Measurements from ENCODE around the gene TACC3.

TACC3 gene

DNA sequence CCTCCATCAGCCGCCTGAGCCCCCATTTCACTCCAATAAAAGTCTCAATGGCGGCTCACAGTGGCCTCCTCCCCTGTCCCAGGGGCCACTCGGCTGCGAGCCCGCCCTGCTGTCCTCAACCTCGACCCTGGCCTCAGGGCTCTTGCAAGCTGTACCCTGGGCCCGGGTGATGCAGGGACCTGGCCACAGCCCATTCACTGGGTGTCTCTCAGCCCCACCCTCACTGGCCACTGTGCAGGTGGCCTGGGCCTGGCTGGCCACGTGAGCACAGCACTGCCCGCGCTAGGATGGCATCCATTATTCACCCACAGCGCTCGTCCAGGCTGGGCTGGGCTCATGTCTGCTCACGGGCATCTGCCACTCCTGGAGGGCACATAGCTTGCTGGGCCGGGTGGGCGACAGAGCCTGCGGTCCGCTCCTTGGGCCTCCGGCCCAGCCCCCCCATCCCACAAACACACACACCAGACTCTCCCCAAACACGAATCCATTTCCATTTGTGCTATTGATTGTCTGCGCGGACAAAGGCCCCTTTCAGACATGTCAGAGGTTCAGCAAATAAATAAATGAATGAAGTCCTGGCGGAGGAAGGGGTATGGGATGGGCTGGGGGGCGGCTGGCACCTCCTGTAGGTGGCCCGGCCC is 55.3 kb downstream of the TACC3 start:
- DNase-seq (ENCODE audit: low read depth): no peak

DNA sequence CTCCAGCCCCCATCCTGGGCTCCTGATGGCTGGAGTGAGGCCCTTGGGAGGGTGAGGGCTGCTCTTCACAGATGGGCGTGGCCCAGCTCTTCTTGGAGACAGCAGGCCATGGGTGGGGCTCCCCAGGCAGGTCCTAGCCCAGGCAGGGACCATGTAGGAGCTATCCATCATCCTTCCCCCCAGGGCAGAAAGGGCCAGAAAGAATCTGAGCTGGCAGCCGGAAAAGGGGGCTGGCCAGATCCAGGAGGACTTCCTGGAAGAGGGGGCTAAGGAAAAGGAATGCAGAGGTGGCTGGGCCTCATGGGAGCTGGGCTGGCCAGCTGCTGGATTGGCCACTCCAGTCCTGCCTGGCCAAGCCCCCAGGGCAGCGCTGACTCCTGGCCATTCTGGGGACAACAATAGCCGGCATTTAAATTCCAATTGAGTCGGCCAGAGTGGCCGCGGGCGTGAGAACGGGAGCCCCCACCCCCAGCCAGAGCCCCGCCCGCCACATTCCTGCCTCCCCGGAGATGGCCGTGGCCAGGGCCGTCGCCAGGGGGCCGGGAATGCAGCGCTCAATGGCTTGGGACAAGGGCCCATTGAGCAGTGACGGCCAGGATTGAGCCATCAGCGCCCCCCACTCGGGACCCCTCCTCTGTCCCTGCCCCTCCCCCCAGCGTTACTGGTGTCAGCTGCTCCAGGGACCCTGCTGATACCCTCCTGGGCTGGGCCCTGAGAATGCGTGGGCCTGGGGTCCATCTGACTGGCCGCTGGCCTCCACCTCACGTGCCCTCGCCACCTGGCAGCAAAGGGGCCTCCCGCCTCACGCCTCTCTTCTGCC is 56.7 kb downstream of the TACC3 start:
- DNase-seq (ENCODE audit: low read depth): no peak

DNA sequence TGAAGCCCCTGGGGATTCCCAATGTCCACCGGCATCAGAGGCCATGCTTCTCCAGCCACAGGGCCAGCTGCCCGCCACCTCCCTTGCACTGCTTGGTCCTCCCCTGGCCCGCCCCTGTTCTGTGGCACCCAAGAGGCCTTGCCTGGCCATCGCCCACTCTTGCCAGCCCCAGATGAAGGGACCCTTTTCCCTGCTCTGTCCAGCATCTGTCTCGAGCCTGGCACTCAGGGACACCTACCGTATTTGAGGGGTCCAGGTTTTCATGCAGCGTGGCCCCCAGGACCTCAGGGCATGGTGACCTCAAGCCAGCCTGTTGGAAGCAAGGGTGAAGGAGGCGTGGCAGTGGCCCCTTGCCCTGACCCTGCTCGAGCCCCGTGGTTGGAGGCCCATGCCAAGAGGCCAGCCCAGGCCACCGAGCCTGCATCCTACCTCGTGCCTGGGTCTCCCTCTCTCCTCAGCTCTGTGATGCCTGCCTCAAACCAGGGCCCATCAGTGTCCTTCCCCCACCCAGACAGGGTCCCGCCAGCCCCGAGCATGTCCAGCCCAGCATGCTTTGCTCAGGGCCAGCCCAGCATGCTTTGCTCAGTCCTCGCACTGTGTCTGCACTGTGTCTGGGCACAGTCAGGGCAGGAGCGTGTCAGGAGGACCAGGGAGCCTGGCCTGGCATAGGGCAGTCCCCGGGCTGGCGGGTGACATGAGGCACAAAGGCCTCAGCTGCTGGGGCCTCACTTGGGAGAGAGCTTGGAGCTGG is 57.5 kb downstream of the TACC3 start:
- no peak for DNase-seq (ENCODE audit: low read depth)

DNA sequence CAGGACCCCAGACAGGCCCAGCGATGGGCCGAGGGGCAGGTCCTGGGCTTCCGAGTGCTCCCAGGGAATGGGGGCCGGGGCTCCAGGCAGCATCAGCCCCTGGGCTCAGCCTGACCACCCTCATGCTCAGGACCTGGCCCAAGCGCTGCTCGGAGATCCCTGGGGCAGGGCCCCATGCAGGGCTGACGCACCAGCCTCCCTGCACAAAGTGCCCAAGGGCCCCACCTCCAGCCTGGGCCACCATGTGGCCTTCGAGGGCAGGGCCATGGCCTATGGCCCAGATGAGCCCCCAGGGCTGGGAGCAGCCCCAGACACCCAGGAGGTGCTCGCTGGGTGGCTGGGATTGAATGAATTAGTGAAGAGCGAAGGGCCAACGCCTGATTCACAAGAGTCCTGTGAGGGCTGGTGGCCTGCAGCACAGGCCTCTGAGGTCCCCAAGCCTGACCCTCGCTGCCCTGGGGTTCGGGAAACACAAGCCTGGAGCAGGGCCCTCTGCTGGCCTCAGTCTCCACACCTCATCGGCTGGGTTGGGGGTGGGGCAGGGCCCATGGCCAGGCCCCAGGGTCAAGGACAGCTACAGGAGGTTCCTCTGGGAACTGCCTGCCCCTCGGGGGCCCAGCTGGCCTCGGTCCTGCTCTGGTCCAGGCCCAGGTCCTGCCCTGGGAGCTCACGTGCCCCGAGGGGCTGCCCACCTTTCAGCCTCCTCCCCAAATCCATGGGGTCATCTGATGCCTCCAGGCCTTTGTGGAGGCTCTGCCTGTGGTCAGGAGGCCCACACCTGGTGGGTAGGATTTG is 58.5 kb downstream of the TACC3 start:
- DNase-seq (ENCODE audit: low read depth): no peak

DNA sequence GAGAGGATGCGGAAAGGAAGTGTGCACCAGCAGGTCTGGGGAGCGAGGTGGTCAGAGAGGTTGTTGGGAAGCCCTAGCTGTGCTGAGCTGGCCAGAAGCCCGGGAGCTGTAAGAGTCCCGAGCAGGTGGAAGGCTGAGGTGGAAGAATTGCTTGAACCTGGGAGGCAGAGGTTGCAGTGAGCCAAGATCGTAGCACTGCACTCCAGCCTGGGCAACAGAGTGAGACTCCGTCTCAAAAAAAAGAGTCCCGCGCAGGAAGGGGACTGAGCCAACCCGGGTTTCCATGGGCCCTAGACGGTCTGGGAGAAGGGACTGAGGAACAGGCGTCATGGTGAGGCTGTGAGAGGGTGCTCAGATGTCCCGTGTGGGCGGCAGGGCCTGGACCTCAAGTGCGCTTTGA is 59.1 kb downstream of the TACC3 start:
- DNase-seq (ENCODE audit: low read depth): no peak

DNA sequence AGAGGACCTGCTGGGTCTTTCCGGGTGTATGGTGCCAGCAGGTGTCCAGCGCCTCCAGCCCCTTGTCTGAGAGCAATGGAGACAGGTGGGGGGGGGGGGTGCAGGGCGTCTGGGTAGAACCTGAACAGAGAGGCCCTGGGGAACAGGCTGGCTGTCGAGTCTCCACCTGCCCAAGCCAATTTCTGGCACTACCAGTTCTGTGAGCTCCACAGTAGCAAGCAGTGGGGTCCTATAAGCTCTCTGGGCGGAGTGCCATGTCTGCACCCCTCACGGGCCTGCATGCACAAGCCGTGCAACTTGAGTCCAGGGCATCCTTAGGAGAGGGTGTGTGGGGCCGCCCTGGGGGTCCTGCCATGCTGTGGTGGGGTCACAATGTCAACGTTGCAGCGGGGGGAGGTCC is 61.7 kb downstream of the TACC3 start:
- DNase-seq (ENCODE audit: low read depth): no peak

DNA sequence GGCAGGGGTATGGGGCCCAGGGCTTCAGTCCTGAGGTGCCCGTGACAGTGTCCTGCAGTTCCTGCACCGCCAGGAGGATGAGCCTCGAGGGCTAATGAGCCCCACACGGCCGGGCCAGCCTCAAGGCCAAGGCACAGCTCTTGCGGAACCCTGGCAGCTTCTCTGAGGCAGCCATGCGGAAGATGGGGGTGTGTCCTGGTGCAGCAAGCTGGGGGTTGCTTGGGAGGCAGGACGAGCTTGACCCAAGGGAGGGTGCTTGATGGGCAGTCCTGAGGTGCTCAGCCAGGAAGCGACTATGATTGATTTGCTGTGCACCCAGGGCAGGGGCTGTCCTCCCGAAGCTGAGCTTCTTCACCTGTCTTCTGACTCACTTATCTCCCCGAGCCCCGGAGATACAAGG is 62.6 kb downstream of the TACC3 start:
- no peak for DNase-seq (ENCODE audit: low read depth)

DNA sequence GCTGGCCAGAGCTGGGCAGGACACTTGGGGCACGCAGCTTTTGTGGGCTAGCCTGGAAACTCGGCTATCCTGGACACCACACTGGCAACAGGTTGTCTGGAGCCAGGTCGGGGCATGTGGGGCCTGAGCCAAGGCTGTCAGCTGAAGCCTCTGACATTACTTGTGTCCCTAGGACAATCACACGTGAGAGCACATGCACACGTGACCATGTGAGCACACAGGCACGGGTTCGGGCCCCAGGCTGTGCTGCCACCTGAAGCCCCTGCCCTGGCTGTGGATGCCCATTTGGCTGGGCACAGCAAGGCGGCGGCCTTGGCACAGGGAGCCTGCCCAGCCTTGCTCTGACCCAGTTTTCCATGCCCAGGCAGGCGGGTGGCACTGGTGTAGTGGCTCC is 63.1 kb downstream of the TACC3 start:
- DNase-seq (ENCODE audit: low read depth): no peak

DNA sequence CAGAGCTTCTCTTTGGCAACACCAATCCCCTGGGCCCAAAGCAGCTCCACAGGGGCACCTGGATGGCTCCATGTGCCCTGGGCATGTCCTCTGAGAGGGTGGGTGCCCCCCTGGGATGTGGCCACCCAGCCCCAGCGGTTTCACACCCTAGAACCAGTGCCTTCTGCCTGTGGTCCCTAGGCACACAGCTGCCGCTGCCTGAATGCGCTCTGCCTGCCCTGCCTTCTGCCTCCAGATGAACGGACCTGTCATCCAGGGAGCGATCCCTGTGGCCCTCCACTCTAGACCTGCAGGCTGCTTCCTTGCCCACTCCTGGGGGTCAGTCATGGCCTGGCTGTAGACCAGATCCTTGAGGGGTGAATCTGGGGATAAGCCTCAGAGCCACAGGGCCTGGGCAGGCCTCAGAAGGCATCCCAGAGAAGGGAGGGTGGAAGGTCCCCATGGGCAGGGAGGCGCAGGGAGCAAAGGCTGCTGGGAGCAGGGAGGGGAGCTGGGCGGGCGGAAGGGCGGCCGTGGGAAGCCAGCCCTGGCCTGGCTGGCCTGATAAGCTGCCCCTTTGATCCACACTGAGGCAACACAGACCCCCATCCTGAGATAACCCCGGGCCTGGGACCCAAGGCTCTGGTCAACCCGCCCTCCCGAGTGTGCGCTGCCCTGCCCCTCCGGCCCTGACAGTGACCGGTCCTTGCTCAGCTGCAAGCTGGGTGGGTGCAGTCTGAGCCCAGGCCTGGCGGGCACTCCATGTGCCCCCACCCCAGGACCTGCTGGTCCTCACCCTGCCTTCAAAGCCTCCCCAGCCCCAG is 63.7 kb downstream of the TACC3 start:
- DNase-seq (ENCODE audit: low read depth): no peak

DNA sequence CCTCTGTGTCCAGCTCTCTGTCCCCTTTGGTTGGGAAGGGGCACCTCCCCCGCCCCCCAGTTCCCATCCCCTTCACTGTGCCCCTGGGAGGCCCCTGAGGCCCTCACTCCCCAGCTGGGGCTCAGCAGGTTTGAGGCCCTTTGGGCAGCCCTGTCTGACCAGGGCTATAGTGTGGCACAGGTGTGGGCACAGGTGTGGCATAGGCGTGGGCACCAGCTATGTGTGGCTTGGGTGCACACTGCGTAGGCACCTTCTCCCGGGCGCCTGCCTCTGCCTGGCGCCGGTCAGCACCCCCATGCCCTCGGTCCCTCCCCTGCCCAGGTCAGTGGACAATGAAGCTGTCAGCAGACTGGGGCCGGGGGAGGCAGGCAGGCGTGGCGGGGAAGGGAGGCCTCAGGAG is 64.3 kb downstream of the TACC3 start:
- DNase-seq (ENCODE audit: low read depth): no peak

DNA sequence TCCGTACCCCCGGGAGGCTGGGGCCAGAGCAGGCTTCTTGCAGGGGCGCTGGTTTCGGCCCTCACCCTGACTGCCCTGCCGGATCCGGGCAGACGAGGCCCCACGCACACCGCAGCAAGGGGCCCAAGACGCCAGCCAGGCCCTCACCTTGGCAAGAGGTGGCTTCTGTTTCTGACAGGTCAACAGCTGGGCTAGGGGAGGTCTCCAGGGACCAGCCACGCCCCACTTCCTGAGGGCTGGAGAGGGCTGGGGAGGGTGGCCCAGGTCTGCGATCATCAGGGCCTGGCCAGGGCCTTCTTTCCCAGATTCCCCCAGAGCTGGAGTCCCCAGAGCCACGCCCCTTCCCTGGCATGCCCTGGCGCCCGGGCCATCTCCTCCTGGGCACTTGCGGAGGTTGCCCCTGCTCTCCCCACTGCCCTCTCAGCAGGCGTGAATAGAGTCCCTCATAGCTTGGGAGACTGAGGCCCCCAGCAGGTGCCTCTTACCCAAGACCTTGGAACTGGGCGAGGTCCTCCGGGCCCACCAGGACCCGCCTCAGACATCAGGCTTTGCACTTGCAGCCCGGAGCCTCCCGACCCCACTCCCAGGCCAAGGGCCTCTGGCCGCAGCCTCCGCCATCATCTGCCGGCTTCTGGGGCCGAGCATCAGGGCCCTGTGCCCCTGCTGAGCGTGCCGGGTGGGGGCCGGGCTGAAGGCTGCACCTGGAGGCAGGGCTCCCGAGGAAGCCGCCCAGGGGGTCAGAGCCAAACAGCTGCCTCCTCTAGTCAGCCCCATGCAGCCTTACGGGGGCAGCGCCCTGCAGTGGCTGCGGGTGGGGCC is 65.4 kb downstream of the TACC3 start:
- no peak for DNase-seq (ENCODE audit: low read depth)

DNA sequence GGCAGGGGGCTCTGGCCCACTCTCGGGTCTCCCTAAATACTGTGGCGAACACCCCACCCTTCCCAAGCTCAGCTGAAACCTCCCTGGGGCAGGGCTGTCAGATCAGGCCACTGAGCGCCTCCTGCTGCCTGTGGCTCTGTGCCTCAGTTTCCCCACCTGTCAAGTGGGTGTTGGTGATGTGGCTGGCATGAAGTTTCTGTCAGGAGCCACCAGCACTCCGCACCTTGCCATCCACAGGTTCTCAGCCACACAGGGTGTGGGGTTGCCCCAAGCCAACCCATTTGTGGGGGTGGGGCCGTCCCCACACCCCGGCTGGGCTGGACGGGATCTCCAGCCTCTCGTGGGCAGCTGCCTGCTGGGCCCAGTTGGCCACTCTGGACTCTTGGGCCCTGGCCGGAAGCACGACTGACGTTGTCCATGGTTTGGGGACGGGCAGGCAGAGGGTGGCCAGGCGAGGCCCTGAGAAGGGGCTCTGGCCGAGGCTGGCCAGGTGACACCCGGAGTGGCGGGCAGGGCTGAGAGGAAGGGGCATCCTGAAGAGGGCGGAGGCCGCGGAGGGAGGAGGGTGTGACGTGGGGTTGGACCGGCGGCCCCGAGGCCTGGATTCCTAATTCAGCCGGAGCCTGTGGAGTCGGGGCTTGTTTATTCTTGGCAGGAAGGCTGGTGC is 66.2 kb downstream of the TACC3 start:
- DNase-seq (ENCODE audit: low read depth): no peak

DNA sequence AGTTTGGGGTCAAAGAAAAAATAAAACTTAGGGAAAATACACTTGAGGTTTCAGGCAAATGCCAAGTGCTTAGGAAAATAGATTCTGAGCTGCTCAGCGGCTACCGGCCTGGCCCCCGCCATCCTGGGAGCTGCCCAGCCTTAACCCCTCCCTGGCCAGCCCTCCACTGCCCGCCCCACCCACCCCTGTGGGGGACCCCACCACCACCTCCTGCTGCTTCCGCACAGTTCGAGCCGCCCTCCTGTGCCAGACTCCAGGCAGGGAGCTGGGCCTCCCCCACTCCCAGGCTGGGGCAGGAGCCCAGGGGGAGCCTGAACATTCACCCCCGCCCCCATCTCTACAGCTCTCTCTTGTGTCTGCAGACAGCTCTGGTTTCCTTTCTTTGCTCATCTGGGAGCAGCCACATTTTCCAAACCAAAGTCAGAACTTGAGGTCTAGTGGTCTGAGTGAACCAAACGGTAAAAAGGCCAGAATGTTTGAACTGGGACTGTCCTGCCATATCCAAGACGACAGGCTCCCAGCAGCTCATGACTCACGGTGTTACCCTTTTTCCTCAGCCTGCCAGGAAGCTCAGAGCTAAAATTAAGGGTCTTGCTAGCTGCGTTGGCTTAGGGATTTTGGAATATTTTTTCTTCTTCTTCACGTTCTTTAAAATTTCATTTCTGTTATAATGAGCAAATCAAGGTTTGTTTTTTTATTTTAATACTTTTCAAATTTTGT is 67.1 kb downstream of the TACC3 start:
- DNase-seq (ENCODE audit: low read depth): no peak

DNA sequence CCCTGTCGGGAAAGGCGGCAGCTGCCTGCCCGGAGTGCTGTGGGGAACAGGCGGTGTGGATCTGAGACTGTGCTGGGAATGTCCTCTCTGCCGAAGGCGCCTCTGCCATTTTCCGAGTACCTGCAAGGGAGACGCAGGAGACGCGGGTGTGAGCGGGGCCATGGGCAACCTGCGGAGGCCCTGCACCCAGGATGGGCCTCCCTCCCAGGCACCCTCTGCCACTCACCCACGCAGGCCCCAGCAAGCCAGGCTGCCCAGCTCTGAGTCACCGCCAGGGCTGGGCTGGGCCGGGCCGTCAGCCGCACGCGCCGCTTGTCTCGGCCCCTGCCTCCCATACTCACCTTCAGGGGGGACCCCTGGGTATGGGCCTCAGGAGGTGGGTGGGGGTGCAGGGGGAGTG is 68.2 kb downstream of the TACC3 start:
- DNase-seq (ENCODE audit: low read depth): no peak

DNA sequence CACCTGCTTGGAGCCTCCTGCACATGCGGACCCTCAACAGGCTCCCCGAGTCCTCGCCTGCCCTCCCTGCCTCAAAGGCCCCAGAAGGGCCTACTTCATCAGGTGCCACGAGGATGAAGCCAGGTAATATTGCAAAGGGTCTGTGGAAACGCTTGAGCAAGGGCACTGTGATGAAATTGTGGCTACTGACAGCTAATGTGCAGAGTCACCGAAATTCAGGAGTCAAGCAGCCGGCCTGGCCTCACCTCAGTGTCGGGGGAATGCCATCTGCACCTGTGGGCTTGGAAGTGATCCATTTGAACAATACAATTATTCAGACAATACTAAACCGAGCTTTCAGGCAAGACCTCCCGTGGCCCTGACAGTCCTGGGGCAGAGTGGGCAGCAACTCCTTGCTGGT is 68.7 kb downstream of the TACC3 start:
- no peak for DNase-seq (ENCODE audit: low read depth)

DNA sequence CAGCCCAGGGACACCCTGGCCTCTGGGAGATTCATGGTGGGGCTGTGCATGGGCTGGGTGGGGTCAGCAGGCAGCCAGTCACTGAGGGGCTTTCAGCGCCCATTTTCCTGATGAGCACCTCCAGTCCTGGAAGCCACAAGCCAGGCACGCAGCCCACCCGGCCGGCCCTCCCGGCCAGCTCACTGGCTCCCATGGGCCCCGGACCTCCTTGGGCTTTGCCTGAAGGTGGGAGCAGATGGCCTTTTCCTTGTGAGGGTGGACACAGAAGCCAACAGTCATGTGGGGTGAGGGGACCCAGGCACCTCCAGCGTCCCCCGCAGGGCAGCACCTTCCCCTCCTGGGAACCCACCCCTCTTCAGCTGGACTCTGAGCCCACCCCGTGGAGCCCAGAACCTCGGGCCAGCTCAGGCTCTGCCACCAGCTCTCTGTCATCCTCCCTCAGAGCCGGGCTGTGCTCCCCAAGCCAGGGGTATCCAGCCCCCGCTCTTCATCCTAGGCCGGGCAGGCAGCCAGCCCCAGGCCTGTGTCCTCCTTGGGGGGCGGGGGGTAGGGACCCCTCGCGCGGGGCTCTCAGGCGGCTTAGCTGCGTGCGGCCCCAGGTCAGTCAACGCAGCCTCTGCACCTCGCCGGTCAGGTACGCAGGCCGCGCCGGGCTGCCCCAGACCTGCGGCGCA is 71.0 kb downstream of the TACC3 start:
- DNase-seq (ENCODE audit: low read depth): no peak

DNA sequence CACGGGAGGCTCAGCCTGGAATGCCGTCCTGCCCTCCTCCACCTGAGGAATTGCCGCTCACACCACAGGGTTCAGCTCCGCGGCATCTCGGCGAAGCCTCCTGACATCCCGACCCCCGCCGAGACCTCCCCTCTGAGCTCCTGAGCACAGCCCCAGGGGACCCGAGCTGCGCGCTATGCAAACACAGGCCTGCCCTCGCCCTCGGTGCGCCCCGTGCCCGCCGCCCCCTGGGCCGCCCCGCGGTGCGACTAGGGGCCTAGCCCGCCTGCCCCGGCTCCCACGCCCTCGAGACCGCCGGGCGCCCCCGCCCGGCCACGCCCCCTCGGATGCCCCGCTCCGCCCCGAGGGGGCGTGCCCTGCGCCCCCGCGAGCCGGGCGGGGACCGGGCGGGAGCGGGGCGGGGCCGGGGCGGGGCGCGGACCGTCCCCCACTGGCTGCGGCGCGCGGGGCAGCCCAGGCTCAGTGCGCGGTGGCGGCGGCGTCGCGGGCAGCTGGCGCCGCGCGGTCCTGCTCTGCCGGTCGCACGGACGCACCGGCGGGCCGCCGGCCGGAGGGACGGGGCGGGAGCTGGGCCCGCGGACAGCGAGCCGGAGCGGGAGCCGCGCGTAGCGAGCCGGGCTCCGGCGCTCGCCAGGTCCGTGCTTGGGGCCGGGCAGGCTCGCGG is 71.6 kb downstream of the TACC3 start, which contains the start of gene FGFR3:
FGFR3 (plus strand) TSS at position 462 of the 664 bp plus-strand sequence. CDS start 642 bp downstream, outside the sequence.
- no peak for DNase-seq (ENCODE audit: low read depth)

DNA sequence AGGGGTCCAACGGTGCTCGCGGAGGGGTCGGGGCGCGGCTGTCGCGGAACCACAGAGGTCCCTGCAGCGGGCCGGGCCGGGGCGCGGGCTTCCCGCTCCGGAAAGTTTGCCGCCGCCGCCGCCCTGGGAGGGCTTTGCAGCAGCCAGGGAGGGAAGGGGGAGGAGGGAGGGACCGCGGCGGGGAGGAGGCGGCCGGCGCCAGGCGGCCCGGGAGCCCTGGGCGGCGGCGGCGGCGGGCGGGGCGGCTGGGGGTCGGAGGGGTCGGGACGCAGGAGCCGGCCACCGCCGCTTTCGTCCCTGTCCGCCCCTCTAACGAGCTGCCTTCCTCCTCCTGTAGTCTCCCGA is 72.1 kb downstream of the TACC3 start:
- no peak for DNase-seq (ENCODE audit: low read depth)

Measured in stimulated activated CD8-positive, alpha-beta memory T cell treated with anti-CD3 and anti-CD28 coated beads, Interleukin-12 subunit alpha, Interleukin-12 subunit beta, amount 100 ng/mL, for 1 hour (primary cell).